ENCODE results near the gene CCDC47.
"Not testable (repeated sequence)": the region's sequence is repeated elsewhere in the genome, so short reads cannot be mapped to it uniquely, and the experiment has no call there.

GRCh38 chr17:63720194-63720593, 53.2 kb downstream of the CCDC47 start:
- not testable (repeated sequence) for TF ChIP-seq CTCF (conservative IDR thresholded peaks at IDR 0.05; ENCODE audit: low read depth in 2 of 2); EZH2 (IDR thresholded peaks at IDR 0.05; ENCODE audit: low read depth, unreplicated experiment)

Measured in GM23338 (cell line).